Astrocyte (in vitro differentiated cells and primary cell): ENCODE data around the gene ARHGAP24. TPM values are rescaled to one million over a fixed set of nuclear protein-coding genes. Genes with fewer than 3 reads are reported as not detected.

Source experiments
- DNase-seq: peaks from one replicate; pipeline ENCODE4 v3.0.0-alpha.2; 2010; ENCODE audit warnings: low read depth
- FAIRE-seq: peaks from 2 replicates; lab custom pipeline; 2011; peaks lifted over from hg19 to GRCh38; lab: Jason Lieb, UNC
- H2AFZ ChIP-seq: 2 replicates; pipeline ENCODE4 v1.6.0; 2012; ENCODE audit warnings: low read depth, low read length, inconsistent platforms
- H3K27ac ChIP-seq: 2 replicates; pipeline ENCODE4 v1.5.1; 2011; ENCODE audit warnings: low read depth, low read length, inconsistent platforms
- H3K27me3 ChIP-seq: 2 replicates; pipeline ENCODE4 v1.6.0; 2011; ENCODE audit warnings: low read length, inconsistent platforms; ENCODE audit not compliant: insufficient read depth
- H3K36me3 ChIP-seq: 2 replicates; pipeline ENCODE4 v1.5.1; 2011; ENCODE audit warnings: low read length, inconsistent platforms; ENCODE audit not compliant: insufficient read depth
- H3K4me1 ChIP-seq: 2 replicates; pipeline ENCODE4 v1.5.1; 2011; ENCODE audit warnings: low read length, inconsistent platforms; ENCODE audit not compliant: insufficient read depth
- H3K4me2 ChIP-seq: 2 replicates; pipeline ENCODE4 v1.6.0; 2012; ENCODE audit warnings: low read length, inconsistent platforms
- H3K4me3 ChIP-seq: 2 replicates; pipeline ENCODE4 v1.5.1; 2011; ENCODE audit warnings: low read depth, mild to moderate bottlenecking, low read length, inconsistent platforms; ENCODE audit not compliant: insufficient read depth
- H3K79me2 ChIP-seq: 2 replicates; pipeline ENCODE4 v1.6.0; 2012; ENCODE audit warnings: mild to moderate bottlenecking, low read length, inconsistent platforms; ENCODE audit not compliant: insufficient read depth
- H3K9ac ChIP-seq: 2 replicates; pipeline ENCODE4 v1.6.0; 2012; ENCODE audit warnings: mild to moderate bottlenecking, low read length, inconsistent platforms
- H3K9me3 ChIP-seq: 2 replicates; pipeline ENCODE4 v1.5.1; 2012; ENCODE audit warnings: low read depth, mild to moderate bottlenecking, low read length, inconsistent platforms; ENCODE audit not compliant: insufficient read depth
- H4K20me1 ChIP-seq: 2 replicates; pipeline ENCODE4 v1.6.0; 2012; ENCODE audit warnings: low read length, inconsistent platforms; ENCODE audit not compliant: insufficient read depth
- H3K27ac Mint-ChIP-seq: one replicate; pipeline ENCODE4 v1.8.0; 2021; ENCODE audit warnings: mild to moderate bottlenecking, mixed read lengths; ENCODE audit not compliant: unreplicated experiment
- H3K27me3 Mint-ChIP-seq: one replicate; pipeline ENCODE4 v1.8.0; 2021; ENCODE audit warnings: low read depth, mixed read lengths; ENCODE audit not compliant: unreplicated experiment
- H3K36me3 Mint-ChIP-seq: one replicate; pipeline ENCODE4 v1.8.0; 2021; ENCODE audit warnings: low read depth, mixed read lengths; ENCODE audit not compliant: unreplicated experiment
- H3K4me1 Mint-ChIP-seq: one replicate; pipeline ENCODE4 v1.8.0; 2021; ENCODE audit warnings: low read depth, mixed read lengths; ENCODE audit not compliant: unreplicated experiment
- H3K4me3 Mint-ChIP-seq: one replicate; pipeline ENCODE4 v1.8.0; 2021; ENCODE audit warnings: mild to moderate bottlenecking, moderate library complexity, mixed read lengths; ENCODE audit not compliant: unreplicated experiment
- H3K9me3 Mint-ChIP-seq: one replicate; pipeline ENCODE4 v1.8.0; 2021; ENCODE audit warnings: mild to moderate bottlenecking, mixed read lengths; ENCODE audit not compliant: unreplicated experiment
- CTCF ChIP-seq: IDR thresholded peaks from 2 replicates; pipeline ENCODE4 v1.5.1; 2011; ENCODE audit warnings: low read depth, mild to moderate bottlenecking, inconsistent platforms, low read length, moderate library complexity; ENCODE audit not compliant: insufficient read depth
- EZH2 ChIP-seq: IDR thresholded peaks from 2 replicates; pipeline ENCODE4 v1.6.1; 2012; ENCODE audit warnings: mild to moderate bottlenecking, low read length, inconsistent platforms; ENCODE audit not compliant: insufficient read depth
- total RNA-seq: library from RNA; stranded (reverse); gene quantifications from 2 replicates; pipeline ENCODE4 v1.2.1, GENCODE V29; 2021

The ARHGAP24 gene
- total RNA-seq, 1 donor from 2014 or later: 2.1 TPM

- H2AFZ ChIP-seq: no peak overlapping the region
- H3K79me2 ChIP-seq: no peaks in the 10 kb centered on the region
- no peaks in the 10 kb centered on the region for H3K36me3 ChIP-seq
- Mint-ChIP-seq H3K36me3 (no peaks in the 10 kb centered on the region), H3K27ac (no peak overlapping the region), H3K9me3 (no peaks in the 10 kb centered on the region), H3K4me1 (no peaks in the 10 kb centered on the region), H3K4me3 (no peak overlapping the region), H3K27me3 (no peaks in the 10 kb centered on the region)
- no peaks in the 10 kb centered on the region for H3K9me3 ChIP-seq
- FAIRE-seq: no peak
- H3K4me3 ChIP-seq: no peak overlapping the region
- no peak overlapping the region for H3K4me2 ChIP-seq
- no peak overlapping the region for H3K27ac ChIP-seq
- H3K9ac ChIP-seq: no peak overlapping the region
- TF ChIP-seq CTCF: no peak
- TF ChIP-seq EZH2: no peak
- H4K20me1 ChIP-seq: no peaks in the 10 kb centered on the region
- no peaks in the 10 kb centered on the region for H3K27me3 ChIP-seq
- no peaks in the 10 kb centered on the region for H3K4me1 ChIP-seq
- no peak for DNase-seq
These were observed 520.4 kb downstream of the ARHGAP24 start for GRCh38 chr4:85995361-85995760.

GRCh38 chr4:86001591-86001990 is 526.6 kb downstream of the ARHGAP24 start:
- H4K20me1 ChIP-seq: no peaks in the 10 kb centered on the region
- Mint-ChIP-seq H3K4me1 (no peaks in the 10 kb centered on the region), H3K4me3 (no peak overlapping the region), H3K27me3 (no peaks in the 10 kb centered on the region), H3K9me3 (no peaks in the 10 kb centered on the region), H3K27ac (no peak overlapping the region), H3K36me3 (no peaks in the 10 kb centered on the region)
- no peaks in the 10 kb centered on the region for H3K27me3 ChIP-seq
- H3K9ac ChIP-seq: no peak overlapping the region
- TF ChIP-seq CTCF (no peak), EZH2 (no peak)
- FAIRE-seq (no peak), DNase-seq (no peak)
- no peaks in the 10 kb centered on the region for H3K79me2 ChIP-seq
- no peak overlapping the region for H3K4me3 ChIP-seq
- H3K4me1 ChIP-seq: no peaks in the 10 kb centered on the region
- no peaks in the 10 kb centered on the region for H3K9me3 ChIP-seq
- H2AFZ ChIP-seq: no peak overlapping the region
- H3K4me2 ChIP-seq: no peak overlapping the region
- H3K27ac ChIP-seq: no peak overlapping the region
- H3K36me3 ChIP-seq: no peaks in the 10 kb centered on the region

GRCh38 chr4:86004030-86004429 is 529.1 kb downstream of the ARHGAP24 start:
- Mint-ChIP-seq H3K4me3 (no peak overlapping the region), H3K4me1 (no peaks in the 10 kb centered on the region), H3K9me3 (no peaks in the 10 kb centered on the region), H3K27me3 (no peaks in the 10 kb centered on the region), H3K36me3 (no peaks in the 10 kb centered on the region), H3K27ac (no peak overlapping the region)
- Histone ChIP-seq H4K20me1 (no peaks in the 10 kb centered on the region), H3K4me3 (no peak overlapping the region), H2AFZ (no peak overlapping the region), H3K27me3 (no peaks in the 10 kb centered on the region), H3K9me3 (no peaks in the 10 kb centered on the region), H3K4me2 (no peak overlapping the region), H3K27ac (no peak overlapping the region), H3K36me3 (no peaks in the 10 kb centered on the region), H3K79me2 (no peaks in the 10 kb centered on the region), H3K9ac (no peak overlapping the region), H3K4me1 (no peaks in the 10 kb centered on the region)
- FAIRE-seq (no peak), DNase-seq (no peak)
- no peak for TF ChIP-seq CTCF
- no peak for TF ChIP-seq EZH2
